GM18505 (cell line): ENCODE measurements around the gene STKLD1.
"Not testable (repeated sequence)": the region's sequence is repeated elsewhere in the genome, so short reads cannot be mapped to it uniquely, and the experiment has no call there.

Experiments
- ATAC-seq: cut with Tn5 transposase; IDR thresholded peaks from one replicate; pipeline ENCODE4 v1.9.1; 2021; ENCODE audit not compliant: unreplicated experiment
- POLR2A ChIP-seq: IDR thresholded peaks from 4 replicates; pipeline ENCODE4 v1.6.1; 2011; ENCODE audit warnings: borderline replicate concordance; ENCODE audit not compliant: insufficient read depth, insufficient read length; ENCODE audit errors: extremely low read depth

The STKLD1 gene

DNA sequence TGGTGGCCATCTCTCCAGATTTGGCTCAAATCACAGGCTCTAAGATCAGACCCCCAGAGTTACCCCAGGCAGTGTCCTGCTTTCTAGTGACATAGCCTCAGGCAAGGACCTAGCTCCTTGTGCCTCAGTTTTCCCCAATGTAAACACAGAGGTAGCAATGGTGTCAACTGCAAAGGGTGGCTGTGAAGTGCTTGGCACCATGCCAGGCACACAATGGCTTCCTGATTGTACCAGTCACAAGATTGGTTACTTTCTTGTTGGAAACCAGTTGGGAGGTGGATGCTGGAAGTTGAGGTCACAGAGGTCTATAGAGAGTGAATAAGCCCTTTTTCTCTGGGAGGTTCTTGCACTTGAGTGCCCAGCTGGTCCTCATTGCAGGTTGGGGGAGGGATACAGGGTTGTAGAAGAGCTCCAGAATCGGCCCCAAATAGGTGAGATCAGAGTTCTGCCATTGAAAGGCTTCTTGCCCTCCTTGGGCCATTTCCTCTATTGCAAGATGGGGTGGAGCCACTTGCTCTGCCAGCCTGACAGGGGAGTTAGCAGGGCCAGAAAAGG lies 2.3 kb downstream of the STKLD1 start:
- TF ChIP-seq POLR2A = no peak
- ATAC-seq = no peak

DNA sequence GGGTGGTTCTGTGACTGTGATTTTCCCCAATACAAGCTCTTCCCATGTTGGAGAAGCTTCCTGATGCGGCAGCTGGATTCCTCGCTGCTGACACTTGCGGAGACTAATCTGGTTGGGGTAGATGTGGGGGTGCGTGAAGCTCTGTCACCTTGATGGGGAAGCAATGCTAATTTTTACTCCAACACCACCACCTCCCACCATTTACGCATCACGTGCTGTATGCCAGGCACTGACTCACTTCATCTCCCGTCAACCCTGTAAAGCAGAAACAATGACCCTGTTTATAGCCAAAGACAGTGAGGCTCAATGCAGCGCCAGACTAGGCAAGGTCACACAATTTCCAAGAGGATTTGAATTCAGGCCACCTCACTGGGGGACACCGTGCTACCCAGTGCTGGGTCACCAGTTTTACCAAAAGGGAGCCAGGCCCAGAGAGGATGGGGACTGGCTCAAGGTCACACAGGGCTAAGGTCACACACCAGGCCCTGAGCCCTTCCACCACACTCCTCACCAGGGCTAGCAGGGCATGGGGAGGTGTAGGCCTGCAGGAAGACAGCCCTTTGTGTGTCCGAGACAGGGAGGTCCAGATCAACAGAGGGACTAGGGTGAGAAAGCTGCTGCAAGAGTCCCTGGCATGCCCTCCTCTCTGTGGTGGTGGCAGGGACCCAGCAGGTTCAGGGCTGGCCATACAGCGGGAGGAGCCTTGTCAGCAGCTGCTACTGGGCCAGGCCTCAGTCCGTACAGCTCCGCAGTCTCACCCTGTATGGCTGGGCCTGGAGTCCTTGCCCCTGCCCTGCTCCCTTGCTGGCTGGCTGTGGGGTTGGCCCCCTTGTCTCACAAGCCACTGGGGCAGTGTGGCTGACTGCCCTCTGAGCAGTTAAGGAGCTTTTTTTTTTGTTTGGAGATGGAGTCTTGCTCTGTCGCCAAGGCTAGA lies 3.3 kb downstream of the STKLD1 start:
- TF ChIP-seq POLR2A = no peak
- no peak for ATAC-seq

- ATAC-seq = no peak
- TF ChIP-seq POLR2A = no peak
These were observed 4.6 kb downstream of the STKLD1 start for GRCh38 chr9:133380734-133381133.

DNA sequence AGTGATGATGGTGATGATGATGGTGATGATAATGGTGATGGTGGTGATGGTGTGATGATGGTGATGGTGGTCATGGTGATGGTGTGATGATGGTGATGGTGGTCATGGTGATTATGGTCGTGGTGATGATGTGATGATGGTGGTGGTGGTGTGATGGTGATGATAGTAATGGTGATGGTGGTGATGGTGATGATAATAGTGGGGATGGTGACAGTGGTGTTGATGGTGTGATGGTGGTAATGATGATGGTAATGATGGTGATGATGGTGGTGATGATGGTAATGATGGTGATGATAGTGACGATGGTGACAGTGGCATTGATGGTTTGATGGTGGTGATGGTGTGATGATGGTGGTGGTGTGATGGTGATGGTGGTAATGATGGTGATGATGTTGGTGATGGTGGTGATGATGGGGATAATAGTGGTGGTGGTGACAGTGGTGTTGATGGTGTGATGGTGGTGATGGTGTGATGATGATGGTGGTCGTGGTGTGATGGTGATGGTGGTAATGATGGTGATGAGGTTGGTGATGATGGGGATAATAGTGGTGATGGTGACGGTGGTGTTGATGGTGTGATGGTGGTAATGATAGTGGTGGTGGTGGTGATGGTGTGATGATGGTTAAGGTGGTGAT lies 6.5 kb downstream of the STKLD1 start:
- ATAC-seq = no peak
- TF ChIP-seq POLR2A = no peak

DNA sequence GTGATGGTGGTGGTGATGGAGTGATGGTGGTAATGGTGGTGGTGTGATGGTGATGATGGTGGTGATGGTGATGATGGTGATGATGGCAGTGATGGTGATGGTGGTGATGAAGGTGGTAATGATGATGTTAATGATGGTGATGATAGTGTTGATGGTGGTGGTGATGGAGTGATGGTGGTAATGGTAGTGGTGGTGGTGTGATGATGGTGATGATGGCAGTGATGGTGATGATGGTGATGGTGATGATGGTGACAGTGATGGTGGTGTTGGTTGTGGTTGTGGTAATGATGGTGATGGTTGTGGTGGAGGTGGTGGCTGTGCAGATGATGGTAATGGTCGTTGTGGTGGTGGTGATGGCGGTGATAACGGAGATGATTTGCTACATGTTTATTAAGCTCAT lies 7.3 kb downstream of the STKLD1 start:
- no peak for ATAC-seq
- TF ChIP-seq POLR2A = no peak

DNA sequence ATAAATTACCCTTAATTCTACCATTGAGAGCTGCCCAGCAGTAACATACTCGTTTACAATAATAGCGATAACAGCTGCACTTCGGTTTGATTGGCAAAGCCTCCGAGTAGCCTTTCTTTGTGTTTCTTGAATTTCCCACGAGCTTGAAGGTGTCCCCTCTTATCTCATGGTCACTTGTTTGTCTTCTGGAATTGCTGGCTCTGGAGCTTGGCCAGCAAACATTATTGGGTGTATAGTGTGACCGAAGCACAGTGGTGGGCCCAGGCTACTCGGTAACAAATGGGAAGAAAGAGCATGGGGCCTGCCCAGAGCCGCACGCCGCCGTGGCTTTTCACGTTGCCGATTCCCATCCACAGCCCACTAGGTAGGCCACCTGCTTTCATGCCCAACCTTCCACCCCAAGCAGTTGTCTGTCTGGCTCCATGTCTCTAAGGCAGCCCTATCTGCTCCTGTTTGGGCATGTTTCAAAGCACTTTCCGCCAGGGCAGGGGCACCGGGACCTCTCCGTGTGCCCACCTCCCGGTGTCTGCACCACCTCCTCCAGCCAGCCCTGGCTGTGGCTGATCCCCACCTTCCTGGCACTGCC lies 8.7 kb downstream of the STKLD1 start:
- ATAC-seq = no peak
- TF ChIP-seq POLR2A = no peak

DNA sequence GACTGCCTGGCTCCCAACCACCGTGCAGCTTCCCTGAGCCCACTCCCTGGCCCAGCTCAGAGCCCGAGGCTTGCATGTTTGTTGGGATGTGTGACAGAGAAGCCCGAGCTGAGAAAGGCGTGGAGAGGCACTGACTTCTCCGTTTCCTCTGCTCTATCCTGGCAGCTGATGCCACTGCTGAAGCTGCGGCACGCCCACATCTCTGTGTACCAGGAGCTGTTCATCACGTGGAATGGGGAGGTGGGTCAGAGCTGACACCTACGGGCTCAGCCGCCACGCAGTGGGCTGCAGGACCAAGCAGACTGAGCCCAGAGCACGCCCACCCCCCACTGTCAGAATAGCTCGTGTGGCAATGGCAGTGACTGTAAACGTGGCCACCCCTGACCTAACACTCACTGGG lies 9.3 kb downstream of the STKLD1 start:
- no peak for ATAC-seq
- no peak for TF ChIP-seq POLR2A

DNA sequence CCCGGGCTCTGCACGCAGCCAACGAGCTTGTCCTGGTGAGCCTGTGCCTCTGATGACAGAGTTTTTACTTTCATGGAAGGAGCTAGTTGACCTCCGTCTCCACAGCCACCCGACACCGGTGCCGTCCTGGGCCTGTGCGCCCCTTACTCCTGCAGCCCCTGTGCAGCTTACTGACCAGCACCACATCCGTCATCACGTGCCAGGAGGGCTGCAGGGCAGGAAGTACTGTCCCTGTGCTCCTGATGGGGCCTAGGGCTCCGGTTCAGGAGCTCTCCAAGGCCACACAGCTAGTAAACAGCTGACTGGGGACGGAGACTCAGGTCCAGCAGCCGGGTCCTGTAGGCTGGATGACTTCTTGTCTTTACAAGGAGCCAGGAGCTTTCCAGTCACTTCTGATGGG lies 10.2 kb downstream of the STKLD1 start:
- ATAC-seq = no peak
- no peak for TF ChIP-seq POLR2A

DNA sequence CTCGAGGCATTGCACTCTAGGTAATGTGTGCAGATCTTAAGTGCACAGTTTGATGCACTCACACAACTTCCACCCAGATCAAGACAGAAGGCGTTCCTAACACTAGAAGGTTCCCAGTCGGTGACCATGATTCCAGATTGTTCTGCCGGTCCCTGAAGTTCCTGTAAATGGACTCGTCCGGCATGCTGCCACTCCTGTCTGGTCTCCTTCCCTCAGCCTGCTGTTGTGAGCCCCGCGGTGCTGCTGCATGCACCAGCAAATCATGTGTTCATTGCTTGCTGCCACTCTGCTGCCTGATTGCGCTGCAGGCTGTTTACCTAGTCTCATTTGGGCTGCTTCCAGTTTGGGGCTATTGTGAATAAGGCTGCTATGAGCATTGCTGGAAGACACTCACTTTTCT lies 11.5 kb downstream of the STKLD1 start:
- ATAC-seq = no peak

DNA sequence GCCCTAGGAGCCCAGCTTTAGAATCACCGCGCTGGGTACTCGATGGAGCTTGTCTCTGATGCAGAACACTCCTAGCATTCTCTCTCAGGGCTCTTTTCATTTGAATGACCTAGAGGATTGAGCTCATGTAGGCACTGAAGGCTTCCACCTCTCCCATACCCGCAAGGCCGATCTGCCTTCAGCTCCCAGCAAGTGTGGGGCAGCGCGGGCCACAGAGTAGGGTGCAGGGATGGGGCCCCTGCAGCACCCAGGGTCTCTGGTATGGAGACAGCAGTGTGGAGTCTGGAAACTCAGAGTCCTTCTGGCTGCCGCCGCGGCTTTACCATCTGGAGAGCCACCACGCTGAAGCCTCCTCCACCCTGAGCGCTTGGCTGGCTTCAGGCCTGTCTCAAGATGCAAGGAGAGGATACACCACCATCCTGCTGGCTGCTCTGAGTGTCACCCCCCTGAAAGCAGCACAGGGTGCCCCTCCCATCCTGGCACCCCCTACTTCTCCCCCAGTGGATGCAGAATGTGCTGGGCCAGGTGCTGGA lies 12.9 kb downstream of the STKLD1 start:
- no peak for ATAC-seq
- no peak for TF ChIP-seq POLR2A

More for the DNA sequence above, 11.5 kb downstream of the STKLD1 start:
- no peak for TF ChIP-seq POLR2A

DNA sequence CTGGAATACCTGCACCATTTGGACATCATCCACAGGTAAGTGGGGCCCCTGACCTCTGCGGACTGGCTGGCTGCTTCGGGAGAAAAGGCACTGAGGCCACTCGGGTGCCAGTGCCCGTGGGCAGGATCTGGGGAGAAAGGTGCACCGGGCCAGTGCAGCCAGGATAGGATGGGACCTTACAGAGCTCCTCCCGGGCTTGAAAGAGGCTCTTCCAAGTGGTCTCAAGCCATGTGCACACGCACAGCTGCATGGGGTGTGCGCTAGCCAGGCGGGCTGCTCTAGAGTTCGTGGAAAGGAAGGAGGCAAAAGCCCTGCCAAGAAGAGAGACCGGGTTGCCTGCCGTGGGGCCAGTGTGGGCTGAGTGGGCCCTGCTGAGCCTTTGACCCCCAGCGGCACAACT lies 13.4 kb downstream of the STKLD1 start:
- TF ChIP-seq POLR2A = no peak
- no peak for ATAC-seq

- ATAC-seq = no peak
- TF ChIP-seq POLR2A = no peak
These were observed 14.5 kb downstream of the STKLD1 start for GRCh38 chr9:133390713-133391112.

DNA sequence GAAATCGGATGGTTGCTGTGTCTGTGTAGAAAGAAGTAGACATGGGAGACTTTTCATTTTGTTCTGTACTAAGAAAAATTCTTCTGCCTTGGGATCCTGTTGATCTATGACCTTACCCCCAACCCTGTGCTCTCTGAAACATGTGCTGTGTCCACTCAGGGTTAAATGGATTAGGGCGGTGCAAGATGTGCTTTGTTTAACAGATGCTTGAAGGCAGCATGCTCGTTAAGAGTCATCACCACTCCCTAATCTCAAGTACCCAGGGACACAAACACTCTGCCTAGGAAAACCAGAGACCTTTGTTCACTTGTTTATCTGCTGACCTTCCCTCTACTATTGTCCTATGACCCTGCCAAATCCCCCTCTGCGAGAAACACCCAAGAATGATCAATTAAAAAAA lies 15.3 kb downstream of the STKLD1 start:
- ATAC-seq = not testable (repeated sequence)

GRCh38 chr9:133392308-133392707 lies 16.1 kb downstream of the STKLD1 start:
- not testable (repeated sequence) for ATAC-seq
